Measurements from ENCODE around the gene SLC39A5. TPM values are rescaled to one million over a fixed set of nuclear protein-coding genes. Genes with fewer than 3 reads are reported as not detected.

SLC39A5 gene
- total and polyA plus RNA-seq, 2 donors (not counting 1 experiment from before 2014, with no cell fraction given): 0.69 to 0.97 TPM

GRCh38 chr12:56221757-56222530 lies 7.9 kb upstream of the SLC39A5 start, which contains the start of gene RNF41:
Gene RNF41 (minus strand): TSS chr12:56221922. CDS start chr12:56214047, 7,875 bp downstream.
- ATAC-seq (ENCODE audit: low read depth) (peak; percentile 73), DNase-seq (peak; percentile 97)
- Histone ChIP-seq H3K36me3 (replicated peaks in 1 of 2; ENCODE audit: control extremely low read depth in 1 of 2, control insufficient read depth in 1 of 2, extremely low read depth in 1 of 2, insufficient read depth in 2 of 2, low read length in 1 of 2) (no peaks in the 10 kb centered on the region), H3K4me1 (ENCODE audit: control insufficient read depth in 2 of 2, insufficient read depth in 2 of 2, low read length in 2 of 2) (peaks cover 26 to 48% of the 10 kb centered on the region in 2 donors), H3K4me2 (replicated peaks; ENCODE audit: low read depth, low read length, poor library complexity, severe bottlenecking) (peak within 1 kb of the TSS; percentile 98), H2AFZ (ENCODE audit: insufficient read depth, low read depth, low read length, poor library complexity, severe bottlenecking) (peak within 1 kb of the TSS; percentile 83), H3K27ac (ENCODE audit: low read length in 2 of 2) (peak within 1 kb of the TSS; percentile 73 to 99), H3K79me2 (ENCODE audit: control insufficient read depth, insufficient read depth, low read length) (peaks cover 55% of the 10 kb centered on the region), H3K4me3 (ENCODE audit: control extremely low read depth in 1 of 5, extremely low read depth in 1 of 5, insufficient read depth in 1 of 5, low read depth in 2 of 5, low read length in 4 of 5) (peak within 1 kb of the TSS; percentile 56 to 100 (median 99)), H3K27me3 (replicated peaks in 1 of 4; ENCODE audit: control extremely low read depth in 1 of 4, control insufficient read depth in 3 of 4, insufficient read depth in 4 of 4, low read length in 3 of 4) (no peaks in the 10 kb centered on the region), H3K9me3 (ENCODE audit: control extremely low read depth in 1 of 3, control insufficient read depth in 2 of 3, insufficient read depth in 1 of 3, low read length in 2 of 3) (no peaks in the 10 kb centered on the region), H4K20me1 (ENCODE audit: control insufficient read depth, insufficient read depth, low read length, poor library complexity, severe bottlenecking) (peaks cover 22% of the 10 kb centered on the region), H3K9ac (ENCODE audit: low read length) (peak within 1 kb of the TSS; percentile 99)
- peaks cover 51% of the 10 kb centered on the region for H3K4me1 Mint-ChIP-seq
- no peaks in the 10 kb centered on the region for H3K27me3 Mint-ChIP-seq
- ChIA-PET POLR2A (interaction anchor here (0.5 to 4.1 kb wide), 28 partner anchors 14 to 1301 kb away, joined by 3 to 65 read pairs (median 4); partner anchors contain the start of genes ANKRD52, CNPY2, COQ10A and ESYT1), CTCF (interaction anchor here (0.6 to 4.6 kb wide), 27 partner anchors 9 to 483 kb away, joined by 3 to 126 read pairs (median 6); partner anchors contain the start of genes ANKRD52, COQ10A, ESYT1 and MYL6)
- no peaks in the 10 kb centered on the region for H3K9me3 Mint-ChIP-seq (ENCODE audit: insufficient read depth)
- H3K27ac Mint-ChIP-seq: peak within 1 kb of the TSS; percentile 100
- 0% methylated on average over 39 of the region's 42 CpGs for WGBS (ENCODE audit: insufficient coverage)
- peak within 1 kb of the TSS; percentile 100 for H3K4me3 Mint-ChIP-seq
- TF ChIP-seq EZH2 (IDR thresholded peaks at IDR 0.05; ENCODE audit: borderline replicate concordance, insufficient read depth, low read depth, low read length, poor library complexity, severe bottlenecking) (no peak), CTCF (IDR thresholded peaks at IDR 0.05) (no peak)
- intact Hi-C loops (cut with micrococcal nuclease): loop anchor here (1.0 to 2.0 kb wide), 4 partner anchors 14 to 484 kb away; partner anchors contain the start of gene MYL6
